HEK293 (cell line): ENCODE measurements around the gene ZNF692.

ENCODE experiments used
- CTCF ChIA-PET: fragments of 350-600 bp; formaldehyde crosslinking; extraction: SDS; loops from one replicate; lab custom pipeline; 2021; ENCODE audit warnings: antibody characterized with exemption; lab: Yijun Ruan, JAX
- POLR2A ChIA-PET: fragments of 300-600 bp; formaldehyde crosslinking; extraction: SDS; loops from one replicate; lab custom pipeline; 2020; ENCODE audit warnings: antibody characterized with exemption, inconsistent platforms; lab: Yijun Ruan, JAX
- H3K27ac ChIP-seq: fragments of 200-500 bp; sonication (Bioruptor generic); 2 replicates; pipeline ENCODE4 v1.5.1; 2014; ENCODE audit warnings: low read depth, low read length, control low read depth, inconsistent platforms; ENCODE audit errors: extremely low read depth
- H3K36me3 ChIP-seq, 2 experiments: fragments of 200-500 bp in 1 of 2; sonication (Bioruptor generic) in 1 of 2; 1 replicate in 1 of 2; 2 replicates in 1 of 2; pipeline ENCODE4 v1.5.1; 2014 to 2017; ENCODE audit warnings: inconsistent platforms in 2 of 2, low read length in 2 of 2; ENCODE audit not compliant: control insufficient read depth in 2 of 2, insufficient read depth in 1 of 2
- H3K4me1 ChIP-seq: fragments of 200-500 bp; sonication (Bioruptor generic); 2 replicates; pipeline ENCODE4 v1.5.1; 2014; ENCODE audit warnings: mild to moderate bottlenecking, low read length, inconsistent platforms; ENCODE audit not compliant: control insufficient read depth, insufficient read depth
- H3K4me3 ChIP-seq: 2 replicates; pipeline ENCODE4 v1.5.1; 2011; ENCODE audit warnings: low read depth, mild to moderate bottlenecking, control low read depth, low read length, moderate library complexity
- H3K9me3 ChIP-seq: fragments of 200-500 bp; sonication (Bioruptor generic); 2 replicates; pipeline ENCODE4 v1.5.1; 2014; ENCODE audit warnings: low read depth, low read length, inconsistent platforms; ENCODE audit not compliant: control insufficient read depth, insufficient read depth
- EGR2 ChIP-seq: fragments of 450-650 bp; formaldehyde crosslinking; IDR thresholded peaks from 2 replicates; pipeline ENCODE4 v1.5.1; 2016; ENCODE audit warnings: low read depth, missing biosample characterization, missing genetic modification characterization
- GLIS2 ChIP-seq: fragments of 450-650 bp; formaldehyde crosslinking; IDR thresholded peaks from 2 replicates; pipeline ENCODE4 v1.5.1; 2016; ENCODE audit warnings: missing biosample characterization, missing genetic modification characterization
- HOXC10 ChIP-seq: sonication (generic); formaldehyde crosslinking; IDR thresholded peaks from 2 replicates; pipeline ENCODE4 v1.8.1; 2023; ENCODE audit warnings: mild to moderate bottlenecking, missing genetic modification reagents
- KLF9 ChIP-seq: fragments of 450-650 bp; formaldehyde crosslinking; IDR thresholded peaks from 2 replicates; pipeline ENCODE4 v1.5.1; 2016; ENCODE audit warnings: missing biosample characterization, missing genetic modification characterization, low read depth
- PRDM1 ChIP-seq: fragments of 450-650 bp; formaldehyde crosslinking; IDR thresholded peaks from 2 replicates; pipeline ENCODE4; 2016; ENCODE audit warnings: missing biosample characterization, missing genetic modification characterization
- SETDB1 ChIP-seq: IDR thresholded peaks from one replicate; pipeline ENCODE4 v1.6.1; 2017; ENCODE audit warnings: mild to moderate bottlenecking, low read length, moderate library complexity, mixed read lengths; ENCODE audit not compliant: insufficient read length
- SP2 ChIP-seq: fragments of 450-650 bp; formaldehyde crosslinking; IDR thresholded peaks from 2 replicates; pipeline ENCODE4 v1.5.1; 2016; ENCODE audit warnings: missing biosample characterization, missing genetic modification characterization
- ZBTB21 ChIP-seq: fragments of 450-650 bp; formaldehyde crosslinking; IDR thresholded peaks from 2 replicates; pipeline ENCODE4 v1.5.1; 2017; ENCODE audit warnings: missing biosample characterization, missing genetic modification characterization
- ZBTB48 ChIP-seq: fragments of 450-650 bp; formaldehyde crosslinking; IDR thresholded peaks from 2 replicates; pipeline ENCODE4 v1.5.1; 2016; ENCODE audit warnings: missing biosample characterization, missing genetic modification characterization
- ZFHX2 ChIP-seq: fragments of 450-650 bp; formaldehyde crosslinking; conservative IDR thresholded peaks from 2 replicates; pipeline ENCODE4 v1.5.1; 2016; ENCODE audit warnings: missing biosample characterization, missing genetic modification characterization
- ZNF112 ChIP-seq: fragments of 450-650 bp; formaldehyde crosslinking; IDR thresholded peaks from 2 replicates; pipeline ENCODE4 v1.5.0; 2017; ENCODE audit warnings: missing biosample characterization, missing genetic modification characterization
- ZNF157 ChIP-seq: fragments of 450-650 bp; formaldehyde crosslinking; IDR thresholded peaks from 2 replicates; pipeline ENCODE4 v1.5.1; 2016; ENCODE audit warnings: missing biosample characterization, missing genetic modification characterization
- ZNF19 ChIP-seq: fragments of 450-650 bp; formaldehyde crosslinking; IDR thresholded peaks from 2 replicates; pipeline ENCODE4; 2016; ENCODE audit warnings: missing biosample characterization, missing genetic modification characterization, low read depth
- ZNF239 ChIP-seq: fragments of 450-650 bp; formaldehyde crosslinking; IDR thresholded peaks from 2 replicates; pipeline ENCODE4 v1.5.1; 2016; ENCODE audit warnings: missing biosample characterization, missing genetic modification characterization
- ZNF324 ChIP-seq: fragments of 450-650 bp; formaldehyde crosslinking; IDR thresholded peaks from 2 replicates; pipeline ENCODE4 v1.5.1; 2016; ENCODE audit warnings: missing biosample characterization, missing genetic modification characterization
- ZNF335 ChIP-seq: fragments of 450-650 bp; formaldehyde crosslinking; conservative IDR thresholded peaks from 2 replicates; pipeline ENCODE4 v1.5.1; 2016; ENCODE audit warnings: missing biosample characterization, missing genetic modification characterization
- ZNF341 ChIP-seq: fragments of 450-650 bp; formaldehyde crosslinking; IDR thresholded peaks from 2 replicates; pipeline ENCODE4; 2016; ENCODE audit warnings: low read depth, missing biosample characterization, missing genetic modification characterization
- ZNF423 ChIP-seq: fragments of 450-650 bp; formaldehyde crosslinking; IDR thresholded peaks from 2 replicates; pipeline ENCODE4 v1.5.1; 2016; ENCODE audit warnings: missing biosample characterization, missing genetic modification characterization
- ZNF544 ChIP-seq: fragments of 450-650 bp; formaldehyde crosslinking; IDR thresholded peaks from 2 replicates; pipeline ENCODE4 v1.5.0; 2017; ENCODE audit warnings: missing biosample characterization, missing genetic modification characterization
- ZNF548 ChIP-seq: fragments of 450-650 bp; formaldehyde crosslinking; IDR thresholded peaks from 2 replicates; pipeline ENCODE4 v1.5.1; 2016; ENCODE audit warnings: missing biosample characterization, missing genetic modification characterization
- ZNF701 ChIP-seq: fragments of 450-650 bp; formaldehyde crosslinking; IDR thresholded peaks from 2 replicates; pipeline ENCODE4 v1.5.1; 2016; ENCODE audit warnings: missing biosample characterization, missing genetic modification characterization
- ZNF747 ChIP-seq: fragments of 450-650 bp; formaldehyde crosslinking; IDR thresholded peaks from 2 replicates; pipeline ENCODE4 v1.5.1; 2016; ENCODE audit warnings: missing biosample characterization, missing genetic modification characterization
- ZNF785 ChIP-seq: fragments of 450-650 bp; formaldehyde crosslinking; IDR thresholded peaks from 2 replicates; pipeline ENCODE4 v1.5.1; 2016; ENCODE audit warnings: missing biosample characterization, missing genetic modification characterization
- ZNF792 ChIP-seq: fragments of 450-650 bp; formaldehyde crosslinking; IDR thresholded peaks from 2 replicates; pipeline ENCODE4 v1.5.1; 2016; ENCODE audit warnings: missing biosample characterization, missing genetic modification characterization
- ZXDB ChIP-seq: fragments of 450-650 bp; formaldehyde crosslinking; IDR thresholded peaks from 2 replicates; pipeline ENCODE4 v1.5.1; 2016; ENCODE audit warnings: missing biosample characterization, missing genetic modification characterization
- TF ChIP-seq, protein P1 (sequence below): fragments of 450-650 bp; formaldehyde crosslinking; IDR thresholded peaks from 2 replicates; pipeline ENCODE4 v1.5.1; 2016; ENCODE audit warnings: missing biosample characterization, missing genetic modification characterization, low read depth
- TF ChIP-seq, protein P2 (sequence below): fragments of 450-650 bp; formaldehyde crosslinking; IDR thresholded peaks from 2 replicates; pipeline ENCODE4 v1.5.1; 2016; ENCODE audit warnings: missing biosample characterization, missing genetic modification characterization
- TF ChIP-seq, protein P3 (sequence below): fragments of 450-650 bp; formaldehyde crosslinking; IDR thresholded peaks from 2 replicates; pipeline ENCODE4; 2016; ENCODE audit warnings: missing biosample characterization, missing genetic modification characterization
- TF ChIP-seq, protein P4 (sequence below): fragments of 450-650 bp; formaldehyde crosslinking; IDR thresholded peaks from 2 replicates; pipeline ENCODE4 v1.5.1; 2016; ENCODE audit warnings: missing biosample characterization, missing genetic modification characterization
- TF ChIP-seq, protein P5 (sequence below): fragments of 450-650 bp; formaldehyde crosslinking; IDR thresholded peaks from 2 replicates; pipeline ENCODE4 v1.5.1; 2016; ENCODE audit warnings: missing biosample characterization, missing genetic modification characterization
- TF ChIP-seq, protein P6 (sequence below): fragments of 450-650 bp; formaldehyde crosslinking; IDR thresholded peaks from 2 replicates; pipeline ENCODE4 v1.5.1; 2017; ENCODE audit warnings: missing biosample characterization, missing genetic modification characterization
- TF ChIP-seq, protein P7 (sequence below): fragments of 450-650 bp; formaldehyde crosslinking; IDR thresholded peaks from 2 replicates; pipeline ENCODE4 v1.5.1; 2017; ENCODE audit warnings: missing biosample characterization, missing genetic modification characterization
- TF ChIP-seq, protein P8 (sequence below): fragments of 450-650 bp; IDR thresholded peaks from 2 replicates; pipeline ENCODE4 v1.5.1; 2018; ENCODE audit warnings: missing biosample characterization, missing genetic modification characterization

ZNF692 gene

DNA sequence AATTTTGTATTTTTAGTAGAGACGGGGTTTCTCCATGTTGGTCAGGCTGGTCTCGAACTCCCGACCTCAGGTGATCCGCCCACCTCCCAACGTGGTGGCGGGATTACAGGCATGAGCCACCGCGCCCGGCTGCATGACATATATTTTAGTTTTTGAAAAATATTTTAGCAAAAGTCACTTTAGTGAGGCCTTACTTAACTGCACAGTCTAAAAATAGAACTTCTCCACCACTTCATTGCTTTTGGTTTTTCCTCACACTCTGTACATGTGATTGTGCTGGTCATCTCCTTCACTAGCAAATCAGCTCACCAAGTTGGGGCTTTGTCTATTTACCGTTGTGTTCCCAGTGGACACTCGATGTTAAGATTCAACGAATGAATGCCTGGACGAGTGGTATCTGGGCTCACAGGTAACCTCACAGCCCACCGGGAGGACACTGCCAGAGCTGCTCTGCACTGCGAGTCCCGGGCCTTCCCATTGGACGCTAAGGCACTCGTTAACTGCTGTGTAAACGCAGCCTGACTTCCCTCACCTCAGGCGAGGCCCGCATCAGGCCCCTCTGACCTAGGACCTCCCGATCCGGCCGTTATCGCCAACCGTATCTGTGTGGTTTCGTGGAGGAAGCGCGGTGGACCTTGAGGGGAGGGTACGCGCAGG lies 14.0 kb upstream of the ZNF692 start:
- H3K4me1 ChIP-seq, result no peaks in the 10 kb centered on the region

DNA sequence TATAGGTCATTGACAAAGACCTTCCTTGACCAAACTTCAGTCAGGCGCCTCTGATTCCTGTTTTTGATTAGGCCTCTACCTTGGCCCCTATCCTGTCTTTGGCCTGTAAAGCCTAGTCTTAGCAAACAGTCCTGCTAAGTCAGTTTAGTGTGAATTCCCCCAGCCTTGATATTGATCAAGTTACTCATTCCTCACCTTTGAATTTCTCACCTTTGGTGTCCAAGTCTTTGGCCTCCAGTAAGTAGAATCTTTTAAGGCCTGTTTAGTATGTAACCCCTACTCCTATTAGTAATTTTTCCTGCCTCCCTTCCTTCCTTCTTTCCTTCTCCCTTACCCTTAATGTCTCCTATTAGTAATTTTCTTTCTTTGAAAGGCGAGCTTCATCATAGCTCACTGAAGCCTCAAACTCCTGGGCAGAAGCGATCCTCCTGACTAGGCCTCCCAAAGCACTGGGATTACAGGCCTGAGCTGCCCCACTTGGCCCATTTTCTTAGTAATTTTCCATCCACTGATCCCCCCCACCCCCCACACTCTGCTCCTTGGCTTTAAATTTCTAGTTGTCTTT lies 13.0 kb upstream of the ZNF692 start:
- TF ChIP-seq, protein P1, sequence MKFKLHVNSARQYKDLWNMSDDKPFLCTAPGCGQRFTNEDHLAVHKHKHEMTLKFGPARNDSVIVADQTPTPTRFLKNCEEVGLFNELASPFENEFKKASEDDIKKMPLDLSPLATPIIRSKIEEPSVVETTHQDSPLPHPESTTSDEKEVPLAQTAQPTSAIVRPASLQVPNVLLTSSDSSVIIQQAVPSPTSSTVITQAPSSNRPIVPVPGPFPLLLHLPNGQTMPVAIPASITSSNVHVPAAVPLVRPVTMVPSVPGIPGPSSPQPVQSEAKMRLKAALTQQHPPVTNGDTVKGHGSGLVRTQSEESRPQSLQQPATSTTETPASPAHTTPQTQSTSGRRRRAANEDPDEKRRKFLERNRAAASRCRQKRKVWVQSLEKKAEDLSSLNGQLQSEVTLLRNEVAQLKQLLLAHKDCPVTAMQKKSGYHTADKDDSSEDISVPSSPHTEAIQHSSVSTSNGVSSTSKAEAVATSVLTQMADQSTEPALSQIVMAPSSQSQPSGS (tag by site-specific recombination), result no peak
- TF ChIP-seq ZNF157 (tag by site-specific recombination), result no peak
- TF ChIP-seq ZBTB48, result no peak
- TF ChIP-seq, protein P2, sequence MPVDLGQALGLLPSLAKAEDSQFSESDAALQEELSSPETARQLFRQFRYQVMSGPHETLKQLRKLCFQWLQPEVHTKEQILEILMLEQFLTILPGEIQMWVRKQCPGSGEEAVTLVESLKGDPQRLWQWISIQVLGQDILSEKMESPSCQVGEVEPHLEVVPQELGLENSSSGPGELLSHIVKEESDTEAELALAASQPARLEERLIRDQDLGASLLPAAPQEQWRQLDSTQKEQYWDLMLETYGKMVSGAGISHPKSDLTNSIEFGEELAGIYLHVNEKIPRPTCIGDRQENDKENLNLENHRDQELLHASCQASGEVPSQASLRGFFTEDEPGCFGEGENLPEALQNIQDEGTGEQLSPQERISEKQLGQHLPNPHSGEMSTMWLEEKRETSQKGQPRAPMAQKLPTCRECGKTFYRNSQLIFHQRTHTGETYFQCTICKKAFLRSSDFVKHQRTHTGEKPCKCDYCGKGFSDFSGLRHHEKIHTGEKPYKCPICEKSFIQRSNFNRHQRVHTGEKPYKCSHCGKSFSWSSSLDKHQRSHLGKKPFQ (tag by site-specific recombination), result no peak
- TF ChIP-seq ZNF112 (tag by site-specific recombination), result no peak
- TF ChIP-seq PRDM1 (tag by site-specific recombination), result no peak
- no peak for TF ChIP-seq ZNF324
- TF ChIP-seq, protein P3, sequence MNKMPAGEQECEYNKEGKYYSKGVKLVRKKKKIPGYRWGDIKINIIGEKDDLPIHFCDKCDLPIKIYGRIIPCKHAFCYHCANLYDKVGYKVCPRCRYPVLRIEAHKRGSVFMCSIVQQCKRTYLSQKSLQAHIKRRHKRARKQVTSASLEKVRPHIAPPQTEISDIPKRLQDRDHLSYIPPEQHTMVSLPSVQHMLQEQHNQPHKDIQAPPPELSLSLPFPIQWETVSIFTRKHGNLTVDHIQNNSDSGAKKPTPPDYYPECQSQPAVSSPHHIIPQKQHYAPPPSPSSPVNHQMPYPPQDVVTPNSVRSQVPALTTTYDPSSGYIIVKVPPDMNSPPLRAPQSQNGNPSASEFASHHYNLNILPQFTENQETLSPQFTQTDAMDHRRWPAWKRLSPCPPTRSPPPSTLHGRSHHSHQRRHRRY, result no peak
- ChIA-PET POLR2A (interaction anchor here (1.4 kb wide), 1 partner anchor 46 kb away, joined by 4 read pairs; the partner anchor contains the start of gene SH3BP5L), CTCF (interaction anchor here (0.6 kb wide), 1 partner anchor 1048 kb away, joined by 3 read pairs; no protein-coding TSS in a partner anchor)
- Histone ChIP-seq H3K27ac (no peak overlapping the region; the same call in 1 of the 2 replicates), H3K36me3 (no peaks in the 10 kb centered on the region), H3K4me1 (no peaks in the 10 kb centered on the region), H3K9me3 (no peaks in the 10 kb centered on the region), H3K4me3 (no peak overlapping the region)

More for the DNA sequence above, 14.0 kb upstream of the ZNF692 start:
- CTCF ChIA-PET, result interaction anchor here (0.6 kb wide), 1 partner anchor 1049 kb away, joined by 3 read pairs; no protein-coding TSS in a partner anchor
- POLR2A ChIA-PET, result interaction anchor here (0.8 to 1.4 kb wide), 3 partner anchors 14 to 47 kb away, joined by 4 read pairs; partner anchors contain the start of genes SH3BP5L, ZNF672 and ZNF692
- TF ChIP-seq ZNF335 (tag by site-specific recombination) (peak; percentile 68), ZNF19 (tag by site-specific recombination) (no peak), ZNF701 (tag by site-specific recombination) (no peak), ZBTB21 (no peak), ZNF792 (no peak), ZNF785 (tag by site-specific recombination) (no peak), HOXC10 (CRISPR knock-in tag) (no peak), ZNF747 (tag by site-specific recombination) (no peak), ZNF548 (tag by site-specific recombination) (no peak), ZXDB (peak; percentile 58; the same call in 1 of the 2 replicates), GLIS2 (tag by site-specific recombination) (no peak), ZNF239 (tag by site-specific recombination) (no peak), ZNF544 (tag by site-specific recombination) (no peak), SETDB1 (no peak), EGR2 (0 out of 2 replicates have a peak, but pooled peaks have one; percentile 8), KLF9 (0 out of 2 replicates have a peak, but pooled peaks have one; percentile 31), ZNF423 (tag by site-specific recombination) (no peak), ZFHX2 (tag by site-specific recombination) (peak; percentile 38), SP2 (tag by site-specific recombination) (no peak), ZNF341 (tag by site-specific recombination) (peak; percentile 9; the same call in 1 of the 2 replicates)
- TF ChIP-seq, protein P4, sequence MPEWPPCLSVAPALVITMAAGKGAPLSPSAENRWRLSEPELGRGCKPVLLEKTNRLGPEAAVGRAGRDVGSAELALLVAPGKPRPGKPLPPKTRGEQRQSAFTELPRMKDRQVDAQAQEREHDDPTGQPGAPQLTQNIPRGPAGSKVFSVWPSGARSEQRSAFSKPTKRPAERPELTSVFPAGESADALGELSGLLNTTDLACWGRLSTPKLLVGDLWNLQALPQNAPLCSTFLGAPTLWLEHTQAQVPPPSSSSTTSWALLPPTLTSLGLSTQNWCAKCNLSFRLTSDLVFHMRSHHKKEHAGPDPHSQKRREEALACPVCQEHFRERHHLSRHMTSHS (tag by site-specific recombination), result no peak
- TF ChIP-seq, protein P5, sequence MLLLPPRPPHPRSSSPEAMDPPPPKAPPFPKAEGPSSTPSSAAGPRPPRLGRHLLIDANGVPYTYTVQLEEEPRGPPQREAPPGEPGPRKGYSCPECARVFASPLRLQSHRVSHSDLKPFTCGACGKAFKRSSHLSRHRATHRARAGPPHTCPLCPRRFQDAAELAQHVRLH, result 0 out of 2 replicates have a peak, but pooled peaks have one; percentile 29
- TF ChIP-seq, protein P6, sequence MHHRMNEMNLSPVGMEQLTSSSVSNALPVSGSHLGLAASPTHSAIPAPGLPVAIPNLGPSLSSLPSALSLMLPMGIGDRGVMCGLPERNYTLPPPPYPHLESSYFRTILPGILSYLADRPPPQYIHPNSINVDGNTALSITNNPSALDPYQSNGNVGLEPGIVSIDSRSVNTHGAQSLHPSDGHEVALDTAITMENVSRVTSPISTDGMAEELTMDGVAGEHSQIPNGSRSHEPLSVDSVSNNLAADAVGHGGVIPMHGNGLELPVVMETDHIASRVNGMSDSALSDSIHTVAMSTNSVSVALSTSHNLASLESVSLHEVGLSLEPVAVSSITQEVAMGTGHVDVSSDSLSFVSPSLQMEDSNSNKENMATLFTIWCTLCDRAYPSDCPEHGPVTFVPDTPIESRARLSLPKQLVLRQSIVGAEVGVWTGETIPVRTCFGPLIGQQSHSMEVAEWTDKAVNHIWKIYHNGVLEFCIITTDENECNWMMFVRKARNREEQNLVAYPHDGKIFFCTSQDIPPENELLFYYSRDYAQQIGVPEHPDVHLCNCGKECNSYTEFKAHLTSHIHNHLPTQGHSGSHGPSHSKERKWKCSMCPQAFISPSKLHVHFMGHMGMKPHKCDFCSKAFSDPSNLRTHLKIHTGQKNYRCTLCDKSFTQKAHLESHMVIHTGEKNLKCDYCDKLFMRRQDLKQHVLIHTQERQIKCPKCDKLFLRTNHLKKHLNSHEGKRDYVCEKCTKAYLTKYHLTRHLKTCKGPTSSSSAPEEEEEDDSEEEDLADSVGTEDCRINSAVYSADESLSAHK (tag by site-specific recombination), result no peak
- TF ChIP-seq, protein P7, sequence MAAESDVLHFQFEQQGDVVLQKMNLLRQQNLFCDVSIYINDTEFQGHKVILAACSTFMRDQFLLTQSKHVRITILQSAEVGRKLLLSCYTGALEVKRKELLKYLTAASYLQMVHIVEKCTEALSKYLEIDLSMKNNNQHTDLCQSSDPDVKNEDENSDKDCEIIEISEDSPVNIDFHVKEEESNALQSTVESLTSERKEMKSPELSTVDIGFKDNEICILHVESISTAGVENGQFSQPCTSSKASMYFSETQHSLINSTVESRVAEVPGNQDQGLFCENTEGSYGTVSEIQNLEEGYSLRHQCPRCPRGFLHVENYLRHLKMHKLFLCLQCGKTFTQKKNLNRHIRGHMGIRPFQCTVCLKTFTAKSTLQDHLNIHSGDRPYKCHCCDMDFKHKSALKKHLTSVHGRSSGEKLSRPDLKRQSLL, result 0 out of 2 replicates have a peak, but pooled peaks have one; percentile 45
- TF ChIP-seq, protein P8, sequence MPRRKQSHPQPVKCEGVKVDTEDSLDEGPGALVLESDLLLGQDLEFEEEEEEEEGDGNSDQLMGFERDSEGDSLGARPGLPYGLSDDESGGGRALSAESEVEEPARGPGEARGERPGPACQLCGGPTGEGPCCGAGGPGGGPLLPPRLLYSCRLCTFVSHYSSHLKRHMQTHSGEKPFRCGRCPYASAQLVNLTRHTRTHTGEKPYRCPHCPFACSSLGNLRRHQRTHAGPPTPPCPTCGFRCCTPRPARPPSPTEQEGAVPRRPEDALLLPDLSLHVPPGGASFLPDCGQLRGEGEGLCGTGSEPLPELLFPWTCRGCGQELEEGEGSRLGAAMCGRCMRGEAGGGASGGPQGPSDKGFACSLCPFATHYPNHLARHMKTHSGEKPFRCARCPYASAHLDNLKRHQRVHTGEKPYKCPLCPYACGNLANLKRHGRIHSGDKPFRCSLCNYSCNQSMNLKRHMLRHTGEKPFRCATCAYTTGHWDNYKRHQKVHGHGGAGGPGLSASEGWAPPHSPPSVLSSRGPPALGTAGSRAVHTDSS (tag by site-specific recombination), result no peak
- Histone ChIP-seq H3K4me3 (peak overlapping the region; percentile 57), H3K36me3 (no peaks in the 10 kb centered on the region), H3K9me3 (no peaks in the 10 kb centered on the region), H3K27ac (peak overlapping the region; percentile 38; the same call in 1 of the 2 replicates)
